Heart left ventricle (tissue), 16 donors: ENCODE data around the gene LYPD4. TPM values are rescaled to one million over a fixed set of nuclear protein-coding genes. Genes with fewer than 3 reads are reported as not detected.
A peak's percentile ranks its signal among the peaks of the same experiment; 100 is the strongest.

Experiments used
- ATAC-seq, 4 donors: fragments of 200-7000 bp; cut with Tn5 transposase; one replicate each; pipeline ENCODE4 v1.9.1; 2020 to 2022; ENCODE audit warnings: moderate library complexity in 4 of 4, mild to moderate bottlenecking in 3 of 4, moderate number of reproducible peaks in 1 of 4
- DNase-seq, 5 donors: peaks; one replicate each; pipeline ENCODE4 v3.0.0-alpha.2; 2020
- H3K27ac ChIP-seq, 12 donors: fragments of 200-600 bp; sonication (generic) in 4 of 12; one replicate each; pipeline versions ENCODE4 v1.5.0 to v1.8.0; 2016 to 2022; ENCODE audit warnings: mild to moderate bottlenecking in 2 of 12
- H3K27me3 ChIP-seq, 9 donors: fragments of 200-600 bp; sonication (generic) in 2 of 9; one replicate each; pipeline versions ENCODE4 v1.5.1 to v1.8.0; 2016 to 2022; ENCODE audit warnings: mild to moderate bottlenecking in 3 of 9
- H3K36me3 ChIP-seq, 9 donors: fragments of 200-600 bp; sonication (generic) in 2 of 9; one replicate each; pipeline versions ENCODE4 v1.5.0 to v1.8.0; 2018 to 2022; ENCODE audit warnings: mild to moderate bottlenecking in 2 of 9
- H3K4me1 ChIP-seq, 12 donors: fragments of 200-600 bp; sonication (generic) in 4 of 12; one replicate each; pipeline versions ENCODE4 v1.5.0 to v1.8.0; 2016 to 2022; ENCODE audit warnings: mild to moderate bottlenecking in 3 of 12
- H3K4me3 ChIP-seq, 12 donors: fragments of 200-600 bp; sonication (generic) in 4 of 12; one replicate each; pipeline versions ENCODE4 v1.5.0 to v1.8.0; 2017 to 2022; ENCODE audit warnings: mild to moderate bottlenecking in 9 of 12, moderate library complexity in 4 of 12
- H3K9me3 ChIP-seq, 12 donors: fragments of 200-600 bp; sonication (generic) in 4 of 12; one replicate each; pipeline versions ENCODE4 v1.5.0 to v1.8.0; 2016 to 2022; ENCODE audit warnings: mild to moderate bottlenecking in 1 of 12
- POLR2A ChIP-seq, 2 donors: fragments of 450-650 bp; IDR thresholded peaks; one replicate each; pipeline ENCODE4 v1.6.1; 2017; ENCODE audit warnings: antibody characterized with exemption in 2 of 2, mild to moderate bottlenecking in 2 of 2, moderate library complexity in 2 of 2
- WGBS, 4 donors: extraction: QIAGEN DNeasy Blood & Tissue Kit in 2 of 4; methylation state at CpG; one replicate each; pipeline versions ENCODE4 v1.1.5 to v1.1.7; 2013 to 2018; 5-methylcytosine and 5-hydroxymethylcytosine counted together
- intact Hi-C, 10 donors: fragments of 100-400 bp; cut with DNase I; formaldehyde crosslinking; loops; one replicate each; pipeline versions ENCODE4 v1.11.1 to v1.14.2; 2022
- polyA plus RNA-seq, 2 donors: library from polyadenylated mRNA; stranded (reverse); fragments of 200-250 nt; gene quantifications; one replicate each; pipeline ENCODE4 v1.2.3, GENCODE V29; 2013
- total RNA-seq, 9 donors: library from RNA; depleted of rRNA in 2 of 9; stranded (reverse); fragments of >200 nt in 2 of 9; fragmentation: NEBNext Ultra II Directional in 3 of 9; extraction: Animal tissue kit (Norgen Biotek cat#: 25700) in 3 of 9; gene quantifications; one replicate each; pipeline versions ENCODE4 v1.1.0 to v1.2.4, GENCODE V29; 2016 to 2023
- TF ChIP-seq, protein P1 (sequence below), 12 donors: fragments of 200-600 bp; sonication (generic) in 4 of 12; IDR thresholded peaks; one replicate each; pipeline versions ENCODE4 v1.5.0 to v1.8.0; 2018 to 2022; ENCODE audit warnings: antibody characterized with exemption in 12 of 12, mild to moderate bottlenecking in 5 of 12
- donor health status: ischemic (EF 13 %, LVEDD 7.1; RV severe dilation, severe dysfunction).
- donor health status: healthy with polysubstance abuse.
- donor health status: DM: no; HTN: yes; CAD: no.
- donor health status: DM: no; HTN: no; CAD: no.
- donor health status: ischemic (EF 25% LVEDD 6.9; RV normal size, moderate dysfunction).
- donor health status: ischemic (EF 25% LVEDD 5.7; RV mildly dilated, moderate dysfunction).
- donor health status: healthy.
- donor health status: DM: yes; HTN: yes; CAD: no.
- donor health status: ischemic (EF 35%, LVEDD 5.7; RV mildly dilated, moderate dysfunction).
- donor health status: nonischemic (EF 11% LVEDD 7.7; RV severe dilation, severe dysfunction).
- donor health status: DM: yes; HTN: yes; CAD: no.
- donor health status: PGD.
- donor health status: ischemic (EF 29% LVEDD 5.4; RV normal size, mild dysfunction).
- donor health status: nonischemic (EF 23%, LVEDD 6.1; RV moderate dilation, normal function).

LYPD4 gene
- total and polyA plus RNA-seq, 11 donors, result not detected

DNA sequence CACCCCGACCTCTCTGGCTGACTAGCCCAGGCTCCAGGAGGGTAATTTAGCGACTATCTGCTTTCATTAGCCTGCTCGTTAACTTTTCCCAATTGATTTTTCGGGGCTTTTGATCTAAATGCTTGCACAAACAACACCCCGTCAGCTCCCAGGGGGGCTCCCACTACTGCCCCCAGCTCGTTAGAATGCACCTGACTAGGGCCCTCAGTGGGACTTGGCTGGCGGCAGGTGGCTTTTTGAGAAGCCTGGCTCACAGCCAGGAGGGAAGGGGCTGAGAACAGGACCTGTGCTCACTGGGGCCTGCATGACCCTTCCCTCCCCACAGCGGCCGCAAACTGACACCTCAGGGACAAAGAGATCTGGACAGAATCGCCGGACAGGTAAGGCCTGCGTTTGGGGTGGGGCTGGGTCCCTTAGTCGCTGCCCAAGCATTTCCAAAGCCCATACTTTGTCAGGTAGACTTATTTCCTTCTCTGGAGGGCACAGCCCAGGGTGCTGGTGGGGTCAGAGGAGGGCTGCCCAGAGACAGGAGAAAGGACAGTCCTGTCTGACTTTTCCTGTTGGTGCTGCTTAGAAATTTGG, 25.0 kb upstream of the LYPD4 start:
- Histone ChIP-seq H3K9me3 (no peaks in the 10 kb centered on the region), H3K27me3 (no peaks in the 10 kb centered on the region), H3K4me1 (peaks cover 0 to 97% (median 22%) of the 10 kb centered on the region in 12 donors), H3K36me3 (peaks cover 0 to 78% (median 65%) of the 10 kb centered on the region in 9 donors), H3K4me3 (no peak overlapping the region), H3K27ac (peak overlapping the region in 1 of 12 donors; percentile 86)
- TF ChIP-seq, protein P1, sequence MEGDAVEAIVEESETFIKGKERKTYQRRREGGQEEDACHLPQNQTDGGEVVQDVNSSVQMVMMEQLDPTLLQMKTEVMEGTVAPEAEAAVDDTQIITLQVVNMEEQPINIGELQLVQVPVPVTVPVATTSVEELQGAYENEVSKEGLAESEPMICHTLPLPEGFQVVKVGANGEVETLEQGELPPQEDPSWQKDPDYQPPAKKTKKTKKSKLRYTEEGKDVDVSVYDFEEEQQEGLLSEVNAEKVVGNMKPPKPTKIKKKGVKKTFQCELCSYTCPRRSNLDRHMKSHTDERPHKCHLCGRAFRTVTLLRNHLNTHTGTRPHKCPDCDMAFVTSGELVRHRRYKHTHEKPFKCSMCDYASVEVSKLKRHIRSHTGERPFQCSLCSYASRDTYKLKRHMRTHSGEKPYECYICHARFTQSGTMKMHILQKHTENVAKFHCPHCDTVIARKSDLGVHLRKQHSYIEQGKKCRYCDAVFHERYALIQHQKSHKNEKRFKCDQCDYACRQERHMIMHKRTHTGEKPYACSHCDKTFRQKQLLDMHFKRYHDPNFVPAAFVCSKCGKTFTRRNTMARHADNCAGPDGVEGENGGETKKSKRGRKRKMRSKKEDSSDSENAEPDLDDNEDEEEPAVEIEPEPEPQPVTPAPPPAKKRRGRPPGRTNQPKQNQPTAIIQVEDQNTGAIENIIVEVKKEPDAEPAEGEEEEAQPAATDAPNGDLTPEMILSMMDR (IDR thresholded peaks at IDR 0.05), result no peak
- no peak for TF ChIP-seq POLR2A (IDR thresholded peaks at IDR 0.05)
- no peak for DNase-seq
- intact Hi-C loops, result loop anchor here in 1 of 10 donors (10.0 kb wide), 1 partner anchor 345 kb away; the partner anchor contains the start of gene DEDD2
- 82 to 88% (median 84%) methylated on average over 12 to 13 of the region's 13 CpGs for WGBS, 4 donors
- ATAC-seq, result no peak

DNA sequence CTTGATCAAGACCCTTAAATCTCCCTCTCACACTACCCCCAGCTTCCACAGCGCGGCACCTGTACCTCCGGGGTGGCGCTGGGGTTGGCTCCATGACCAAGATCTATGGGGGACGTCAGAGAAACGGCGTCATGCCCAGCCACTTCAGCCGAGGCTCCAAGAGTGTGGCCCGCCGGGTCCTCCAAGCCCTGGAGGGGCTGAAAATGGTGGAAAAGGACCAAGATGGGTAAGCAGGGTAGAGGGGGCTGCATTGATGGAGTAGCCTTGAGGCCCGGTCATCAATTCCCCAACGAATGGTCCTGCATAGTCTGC, 24.5 kb upstream of the LYPD4 start:
- Histone ChIP-seq H3K4me1 (peaks cover 0 to 98% (median 23%) of the 10 kb centered on the region in 12 donors), H3K4me3 (no peak overlapping the region), H3K27me3 (no peaks in the 10 kb centered on the region), H3K9me3 (no peaks in the 10 kb centered on the region), H3K27ac (no peak overlapping the region), H3K36me3 (peaks cover 0 to 83% (median 70%) of the 10 kb centered on the region in 9 donors)
- no peak for ATAC-seq
- intact Hi-C loops, result loop anchor here in 1 of 10 donors (10.0 kb wide), 1 partner anchor 346 kb away; the partner anchor contains the start of gene DEDD2
- TF ChIP-seq POLR2A (IDR thresholded peaks at IDR 0.05), result no peak
- TF ChIP-seq, protein P1 (IDR thresholded peaks at IDR 0.05), result no peak
- no peak for DNase-seq
- WGBS, 4 donors, result 85 to 90% (median 88%) methylated on average over 12 of the region's 12 CpGs

DNA sequence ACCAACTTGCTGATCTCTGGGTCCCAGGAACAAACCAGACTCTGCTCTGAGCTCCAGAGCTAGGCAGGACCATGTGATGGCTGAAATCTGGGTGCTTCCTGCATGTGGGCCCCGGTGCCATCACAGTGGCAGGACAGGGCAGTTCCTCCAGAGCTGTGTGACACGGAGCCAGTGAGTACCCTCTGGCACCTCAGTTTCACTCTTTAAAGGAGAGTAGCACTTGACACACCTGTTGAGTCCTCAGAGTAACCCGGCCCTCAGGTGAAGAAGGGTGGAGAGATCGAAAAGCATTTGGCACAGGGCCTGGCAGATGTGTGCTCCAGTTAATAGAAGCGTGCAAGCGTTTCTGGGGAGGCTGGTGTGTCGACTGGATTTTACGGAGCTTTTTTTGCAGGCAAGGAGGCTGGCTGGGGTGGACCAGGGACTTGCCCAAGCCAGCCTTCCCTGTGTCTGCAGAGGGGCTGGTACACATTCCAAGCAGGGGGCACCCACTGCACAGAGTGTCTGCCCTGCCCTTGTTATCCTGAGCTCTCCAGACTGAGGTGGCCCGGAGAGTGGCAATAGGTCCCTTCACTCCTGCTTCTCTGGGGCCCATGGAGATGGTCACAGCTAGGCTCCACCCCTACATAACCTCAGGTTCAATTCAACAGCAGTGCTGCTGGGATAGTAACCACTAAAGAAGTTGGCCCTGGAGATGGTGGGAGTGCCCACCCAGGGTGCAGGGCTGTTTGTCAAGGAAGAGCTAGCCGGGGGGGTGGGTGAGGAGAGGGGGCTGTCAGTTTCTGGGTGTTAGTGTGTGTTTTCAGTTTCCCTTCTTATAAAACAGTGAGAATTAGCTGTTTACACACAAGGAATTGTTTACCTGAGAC, 23.9 kb upstream of the LYPD4 start:
- H3K27ac ChIP-seq, result peak overlapping the region in 1 of 12 donors; percentile 19
- H3K4me1 ChIP-seq, result peaks cover 0 to 97% (median 24%) of the 10 kb centered on the region in 12 donors
- intact Hi-C loops, result loop anchor here in 1 of 10 donors (10.0 kb wide), 1 partner anchor 346 kb away; the partner anchor contains the start of gene DEDD2
- DNase-seq (no peak), ATAC-seq (no peak)
- no peaks in the 10 kb centered on the region for H3K9me3 ChIP-seq
- H3K36me3 ChIP-seq, result peaks cover 0 to 89% (median 75%) of the 10 kb centered on the region in 9 donors
- WGBS, 4 donors, result 79 to 88% (median 84%) methylated on average over 10 of the region's 10 CpGs
- TF ChIP-seq POLR2A (IDR thresholded peaks at IDR 0.05), result no peak
- TF ChIP-seq, protein P1 (IDR thresholded peaks at IDR 0.05), result no peak
- no peak overlapping the region for H3K4me3 ChIP-seq
- H3K27me3 ChIP-seq, result no peaks in the 10 kb centered on the region

DNA sequence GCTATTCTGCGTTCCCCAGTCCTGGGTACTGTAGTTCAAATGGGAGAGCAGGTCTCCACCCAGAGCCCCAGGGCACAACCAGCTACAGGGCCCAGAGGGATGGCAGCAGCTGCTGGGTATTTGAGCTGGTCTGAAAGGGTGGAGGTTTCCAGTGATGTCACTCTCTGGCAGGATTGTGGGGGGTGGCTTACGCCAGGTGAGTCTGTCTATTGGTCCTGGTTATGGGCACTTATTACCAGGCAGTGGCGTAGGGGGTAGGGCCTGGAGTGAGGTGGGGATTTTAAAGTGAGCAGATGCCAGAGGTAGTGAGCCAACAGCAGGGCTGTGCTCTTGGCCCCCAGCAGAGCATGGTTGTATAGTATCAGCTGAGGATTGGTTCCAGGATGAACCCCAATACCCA, 21.8 kb upstream of the LYPD4 start:
- ATAC-seq (no peak), DNase-seq (no peak)
- WGBS, 4 donors, result 95 to 97% (median 96%) methylated on average over 3 of the region's 3 CpGs
- H3K27ac ChIP-seq, result no peak overlapping the region
- no peaks in the 10 kb centered on the region for H3K9me3 ChIP-seq
- TF ChIP-seq POLR2A (IDR thresholded peaks at IDR 0.05), result no peak
- TF ChIP-seq, protein P1 (IDR thresholded peaks at IDR 0.05), result no peak
- intact Hi-C loops, result loop anchor here in 1 of 10 donors (10.0 kb wide), 1 partner anchor 349 kb away; the partner anchor contains the start of gene DEDD2
- no peak overlapping the region for H3K4me3 ChIP-seq
- H3K36me3 ChIP-seq, result peaks cover 0 to 100% (median 88%) of the 10 kb centered on the region in 9 donors
- H3K27me3 ChIP-seq, result no peaks in the 10 kb centered on the region
- H3K4me1 ChIP-seq, result peaks cover 2 to 97% (median 31%) of the 10 kb centered on the region in 12 donors
